HG02571 (cell line): ENCODE data around the gene VWA8.
"Not testable (repeated sequence)": the region's sequence is repeated elsewhere in the genome, so short reads cannot be mapped to it uniquely, and the experiment has no call there.

Experiments
- ATAC-seq: cut with Tn5 transposase; IDR thresholded peaks from one replicate; pipeline ENCODE4 v1.9.1; 2021; ENCODE audit warnings: mild to moderate bottlenecking, moderate library complexity; ENCODE audit not compliant: unreplicated experiment

VWA8 gene

GRCh38 chr13:41812237-41812636 is 148.7 kb downstream of the VWA8 start:
- ATAC-seq: no peak

DNA sequence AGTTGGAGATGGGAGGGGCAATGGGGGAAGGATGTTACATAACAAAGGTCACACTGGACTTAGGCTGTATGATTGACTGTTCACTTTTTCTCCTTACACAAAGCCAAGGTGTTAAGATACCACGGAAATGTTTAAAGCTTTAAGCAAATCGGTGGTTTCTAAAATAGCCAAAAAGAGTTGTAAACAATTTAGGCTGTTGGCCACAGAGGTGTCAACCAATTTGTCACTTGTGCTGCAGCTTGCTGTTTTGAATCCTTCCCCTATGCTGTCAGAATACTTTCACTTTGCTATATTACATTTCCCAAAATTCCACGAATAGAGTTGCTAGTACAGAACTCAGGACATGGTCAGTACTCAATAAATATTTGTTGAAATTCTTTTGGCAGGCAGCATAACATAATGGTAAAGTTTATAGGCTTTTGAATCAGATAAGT is 149.3 kb downstream of the VWA8 start:
- peak; percentile 80 for ATAC-seq

- ATAC-seq: no peak
Observed at GRCh38 chr13:41809962-41810361, 150.9 kb downstream of the VWA8 start.

DNA sequence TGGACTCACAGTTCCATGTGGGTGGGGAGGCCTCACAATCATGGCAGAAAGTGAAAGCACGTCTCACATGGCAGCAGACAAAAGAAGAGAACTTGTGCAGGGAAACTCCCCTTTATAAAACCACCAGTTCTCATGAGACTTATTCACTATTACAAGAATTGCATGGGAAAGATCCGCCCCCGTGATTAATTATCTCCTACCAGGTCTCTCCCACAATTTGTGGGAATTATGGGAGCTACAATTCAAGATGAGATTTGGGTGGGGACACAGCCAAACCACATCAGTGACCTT is 157.5 kb downstream of the VWA8 start:
- ATAC-seq: not testable (repeated sequence)

DNA sequence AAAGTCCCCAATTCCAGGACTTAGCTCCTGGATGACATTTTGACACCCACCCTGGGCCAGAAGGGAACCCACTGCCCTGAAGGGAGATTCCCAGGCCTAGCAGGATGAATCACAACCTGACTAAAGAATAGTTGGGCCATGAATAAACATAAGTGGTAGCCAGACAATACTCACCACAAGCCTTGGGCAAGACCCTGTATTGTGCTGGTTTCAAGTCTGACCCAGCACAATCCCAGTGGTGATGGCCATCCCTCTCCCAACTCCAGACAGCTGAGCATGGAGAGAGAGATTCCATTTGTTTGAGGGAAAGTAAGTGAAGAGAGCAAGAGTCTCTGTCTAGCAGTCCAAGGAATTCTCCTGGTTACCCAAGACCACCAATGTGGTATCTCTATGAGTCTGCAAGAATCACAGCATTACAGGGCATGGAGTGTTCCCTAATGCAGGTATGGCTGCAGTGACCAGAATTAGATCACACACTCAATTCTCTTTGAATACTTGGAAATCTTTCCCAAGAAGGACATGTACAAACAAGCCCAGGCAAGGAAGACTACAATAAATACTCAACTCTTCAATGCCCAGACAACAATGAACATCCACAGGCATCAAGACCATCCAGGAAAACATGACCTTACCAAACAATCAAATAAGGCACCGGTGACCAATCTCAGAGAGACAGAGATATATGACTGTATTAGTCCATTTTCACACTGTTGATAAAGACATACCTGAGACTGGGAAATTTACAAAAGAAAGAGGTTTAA is 158.0 kb downstream of the VWA8 start:
- no peak for ATAC-seq

- no peak for ATAC-seq
Observed at GRCh38 chr13:41802043-41802683, 158.7 kb downstream of the VWA8 start.

GRCh38 chr13:41791056-41791455 is 169.9 kb downstream of the VWA8 start:
- no peak for ATAC-seq

GRCh38 chr13:41788552-41788951 is 172.4 kb downstream of the VWA8 start:
- ATAC-seq: no peak

GRCh38 chr13:41785402-41786172 is 175.3 kb downstream of the VWA8 start:
- no peak for ATAC-seq

DNA sequence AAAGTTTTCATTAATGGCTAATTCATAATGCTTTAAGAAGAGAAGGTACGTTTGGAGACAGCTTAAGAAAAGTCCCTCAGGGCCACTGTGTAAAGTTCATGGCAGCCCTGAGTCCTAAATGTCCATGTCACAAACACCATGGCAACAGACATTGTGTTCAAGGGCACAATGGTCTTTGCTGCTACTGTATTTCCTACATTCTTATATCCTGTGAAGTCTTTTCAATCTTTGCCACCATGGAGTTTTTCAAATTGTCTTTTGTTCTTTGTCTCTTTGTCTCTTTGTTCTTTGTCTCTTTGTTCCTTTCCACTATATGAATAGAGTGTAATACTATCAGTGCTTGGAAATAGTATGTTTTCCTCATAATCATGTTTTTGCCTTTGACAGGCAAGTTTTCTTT is 178.8 kb downstream of the VWA8 start:
- ATAC-seq: no peak

- no peak for ATAC-seq
Observed at GRCh38 chr13:41780715-41781706, 179.9 kb downstream of the VWA8 start.

GRCh38 chr13:41775251-41775650 is 185.7 kb downstream of the VWA8 start:
- no peak for ATAC-seq

GRCh38 chr13:41774605-41775218 is 186.2 kb downstream of the VWA8 start:
- ATAC-seq: no peak

DNA sequence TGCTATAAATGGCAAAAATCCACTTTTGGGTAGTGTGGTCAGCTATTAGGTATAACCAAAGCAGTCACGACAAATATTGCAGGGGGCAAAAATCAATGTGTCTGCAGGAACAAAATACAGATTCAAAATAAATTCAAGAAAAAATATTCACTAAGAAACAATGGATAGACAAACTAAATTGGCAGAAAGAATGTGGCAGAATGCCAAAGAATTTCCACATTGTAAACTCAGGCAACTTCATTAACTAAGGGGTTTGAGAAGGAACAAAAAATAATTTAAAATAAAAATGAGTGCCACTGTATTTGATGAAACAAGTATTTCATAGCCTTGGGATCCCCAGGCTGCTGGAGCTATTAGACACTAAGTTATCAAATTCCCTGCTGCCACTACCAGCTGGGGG is 193.1 kb downstream of the VWA8 start:
- no peak for ATAC-seq

DNA sequence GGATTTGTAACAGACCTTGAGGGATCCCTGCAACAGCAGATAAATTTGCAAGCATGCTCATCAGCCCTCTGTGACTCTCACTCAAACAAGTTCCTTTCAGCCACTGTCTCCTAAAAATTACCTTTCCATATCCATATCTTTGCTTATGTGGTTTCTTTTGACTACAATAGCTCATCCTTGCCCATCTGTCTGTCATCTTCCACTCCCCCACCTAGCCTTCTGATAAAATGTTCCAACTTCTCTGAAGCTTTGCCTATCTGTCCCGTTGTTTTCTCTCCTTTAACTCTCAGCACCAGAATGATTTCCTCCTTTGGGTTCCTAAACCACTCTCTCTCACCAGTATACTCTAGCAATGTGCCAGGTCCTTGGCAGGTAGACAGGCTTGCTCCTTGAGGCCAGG is 194.5 kb downstream of the VWA8 start:
- ATAC-seq: no peak

- ATAC-seq: no peak
Observed at GRCh38 chr13:41765813-41766212, 195.1 kb downstream of the VWA8 start.

DNA sequence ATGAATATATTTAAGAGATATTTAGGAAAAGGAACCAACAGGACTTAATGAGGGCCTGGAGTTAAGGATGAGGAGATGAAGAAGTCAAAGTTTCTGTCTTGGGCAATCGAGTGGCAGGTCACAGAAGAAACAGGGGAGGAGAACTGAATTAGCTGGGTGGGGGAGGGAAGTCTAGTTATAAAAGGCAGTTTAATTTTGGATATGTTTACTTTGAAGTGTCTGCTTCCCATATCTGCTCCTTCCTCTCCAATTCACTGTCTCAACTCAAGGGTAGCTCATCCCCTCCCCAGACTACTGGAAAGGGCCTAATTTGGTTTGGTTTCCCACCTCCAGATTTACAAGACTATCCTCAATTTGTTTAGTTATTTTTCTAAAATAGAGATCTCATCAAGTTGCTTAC is 195.9 kb downstream of the VWA8 start:
- ATAC-seq: no peak

DNA sequence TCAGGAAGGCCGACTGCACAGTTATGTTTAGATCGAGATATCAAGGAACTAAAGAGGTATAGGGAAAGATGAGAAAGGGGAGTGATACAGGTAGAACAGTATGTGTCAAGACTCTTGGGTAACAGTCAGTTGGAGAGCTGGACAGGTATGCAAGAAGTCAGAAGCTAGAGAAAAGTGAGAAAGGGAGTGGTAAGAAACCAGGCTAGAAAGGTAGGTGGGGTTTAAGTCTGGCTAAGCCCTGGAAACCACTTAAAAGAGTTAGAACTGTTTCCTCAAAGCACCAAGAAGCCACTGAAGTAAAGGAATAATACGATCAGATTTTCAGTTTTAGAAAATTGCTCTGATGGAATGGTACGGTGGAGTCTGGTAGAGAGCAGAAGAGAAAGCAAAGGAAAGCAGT is 196.4 kb downstream of the VWA8 start:
- no peak for ATAC-seq

- ATAC-seq: no peak
Observed at GRCh38 chr13:41763782-41764181, 197.1 kb downstream of the VWA8 start.

DNA sequence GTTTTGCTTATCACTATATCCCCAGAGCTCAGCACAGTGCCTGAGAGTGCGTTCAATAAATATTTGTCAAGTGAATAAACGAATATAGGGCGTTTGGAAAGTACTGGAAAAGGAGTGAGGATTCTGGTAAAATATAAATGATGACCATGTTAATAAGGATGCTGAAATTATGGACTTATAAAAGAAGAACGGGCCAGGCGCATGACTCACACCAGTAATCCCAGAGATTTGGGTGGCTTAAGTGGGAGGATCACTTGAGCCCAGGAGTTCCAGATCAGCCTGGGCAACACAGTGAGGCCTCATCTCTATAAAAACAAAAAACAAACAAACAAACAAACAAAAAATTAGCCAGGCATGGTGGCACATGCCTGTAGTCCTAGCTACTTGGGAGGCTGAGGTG is 198.1 kb downstream of the VWA8 start:
- ATAC-seq: no peak
